Adrenal gland (tissue), 12 donors: ENCODE measurements around the gene PLAU. TPM values are rescaled to one million over a fixed set of nuclear protein-coding genes. Genes with fewer than 3 reads are reported as not detected.
A peak's percentile ranks its signal among the peaks of the same experiment; 100 is the strongest.

Experiments
- DNase-seq, 7 donors: peaks; one replicate each; pipeline ENCODE4 v3.0.0-alpha.2; 2019 to 2020
- H3K27ac ChIP-seq, 5 donors: fragments of 200-600 bp; sonication (generic) in 4 of 5; 1 replicate in 3 of 5; 2 replicates in 2 of 5; pipeline versions ENCODE4 v1.5.1 to v1.8.0; 2016 to 2020; ENCODE audit warnings: mild to moderate bottlenecking in 1 of 5
- H3K27me3 ChIP-seq: fragments of 200-600 bp; 2 replicates; pipeline ENCODE4 v1.8.0; 2021
- H3K36me3 ChIP-seq, 2 donors: fragments of 200-600 bp; replicated peaks in 1 of 2; 1 replicate in 1 of 2; 2 replicates in 1 of 2; pipeline versions ENCODE4 v1.5.1 to v1.8.0; 2018 to 2022
- H3K4me1 ChIP-seq, 2 donors: fragments of 200-600 bp; replicated peaks in 1 of 2; 1 replicate in 1 of 2; 2 replicates in 1 of 2; pipeline versions ENCODE4 v1.5.1 to v1.8.0; 2018 to 2021
- H3K4me3 ChIP-seq, 4 donors: fragments of 200-600 bp; sonication (generic) in 3 of 4; one replicate each; pipeline ENCODE4 v1.5.1; 2016 to 2018
- H3K9me3 ChIP-seq, 3 donors: fragments of 200-600 bp; sonication (generic) in 1 of 3; replicated peaks in 1 of 3; 1 replicate in 2 of 3; 2 replicates in 1 of 3; pipeline versions ENCODE4 v1.5.1 to v1.8.0; 2016 to 2021
- CTCF ChIP-seq, 6 experiments: fragments of 450-650 bp in 4 of 6; fragments of 200-600 bp in 2 of 6; sonication (generic) in 1 of 6; IDR thresholded peaks; 1 replicate in 5 of 6; 2 replicates in 1 of 6; pipeline versions ENCODE4 v1.5.1 to v1.8.0; 2016 to 2021; ENCODE audit warnings: antibody characterized with exemption in 6 of 6, mild to moderate bottlenecking in 2 of 6, moderate library complexity in 1 of 6
- POLR2A ChIP-seq, 2 donors: fragments of 450-650 bp; IDR thresholded peaks; one replicate each; pipeline ENCODE4 v1.6.1; 2017; ENCODE audit warnings: antibody characterized with exemption in 2 of 2, mild to moderate bottlenecking in 2 of 2, moderate library complexity in 1 of 2
- WGBS, 4 donors: extraction: QIAGEN DNeasy Blood & Tissue Kit in 2 of 4; methylation state at CpG; one replicate each; pipeline versions ENCODE4 v1.1.5 to v1.1.7; 2013 to 2017; 5-methylcytosine and 5-hydroxymethylcytosine counted together
- intact Hi-C, 2 donors: fragments of 100-400 bp; cut with DNase I; formaldehyde crosslinking; loops; one replicate each; pipeline versions ENCODE4 v1.14.1 to v1.15.0; 2022 to 2023
- polyA plus RNA-seq, 3 donors: library from polyadenylated mRNA; stranded (reverse); fragments of 200-250 nt in 2 of 3; fragments of 350-450 nt in 1 of 3; fragmentation: Illumina TruSeq in 1 of 3; extraction: RNeasy Lipid Tissue Mini Kit (QIAGEN cat#74804) in 1 of 3; gene quantifications; one replicate each; pipeline ENCODE4 v1.2.3, GENCODE V29; 2013 to 2014
- total RNA-seq, 9 donors: library from RNA; depleted of rRNA in 4 of 9; stranded (reverse); fragments of >200 nt in 4 of 9; fragments of 120-200 nt in 1 of 9; fragmentation: NEBNext Ultra II Directional in 1 of 9; extraction: Animal tissue kit (Norgen Biotek cat#: 25700) in 1 of 9; gene quantifications; one replicate each; pipeline versions ENCODE4 v1.1.0 to v1.2.4, GENCODE V29; 2013 to 2023
- donor health status: healthy with polysubstance abuse.
- donor health status: Bipolar disorder and iron deficiency.
- donor health status: DM: yes; HTN: yes; CAD: no.
- donor health status: DM: no; HTN: no; CAD: no.
- donor health status: DM: no; HTN: no; CAD: no.
- donor health status: DM: yes; HTN: yes; CAD: no.

The PLAU gene
- total and polyA plus RNA-seq, 12 donors = 0.94 to 19.4 (median 6.9) TPM

- Histone ChIP-seq H3K9me3 (no peaks in the 10 kb centered on the region), H3K27ac (no peak overlapping the region), H3K4me1 (peaks cover 0 to 4% of the 10 kb centered on the region in 2 donors), H3K4me3 (no peak overlapping the region), H3K27me3 (no peaks in the 10 kb centered on the region), H3K36me3 (no peaks in the 10 kb centered on the region)
- 10 to 14% (median 13%) methylated on average over 14 of the region's 14 CpGs for WGBS, 4 donors
- peak; percentile 84 to 93 (median 89) for DNase-seq
- intact Hi-C loops = loop anchor here (2.0 to 10.0 kb wide), 4 partner anchors 31 to 205 kb away; partner anchors contain the start of gene NDST2 (in 1 of the 2)
- no peak for TF ChIP-seq POLR2A (IDR thresholded peaks at IDR 0.05)
- TF ChIP-seq CTCF (IDR thresholded peaks at IDR 0.05) = peak; percentile 86 to 99 (median 96)
Observed at GRCh38 chr10:73879296-73880173, 31.4 kb upstream of the PLAU start.

GRCh38 chr10:73881221-73881919 lies 29.6 kb upstream of the PLAU start:
- Histone ChIP-seq H3K27ac (no peak overlapping the region), H3K4me1 (peaks cover 1 to 3% of the 10 kb centered on the region in 2 donors), H3K4me3 (no peak overlapping the region), H3K27me3 (no peaks in the 10 kb centered on the region), H3K36me3 (no peaks in the 10 kb centered on the region), H3K9me3 (no peaks in the 10 kb centered on the region)
- intact Hi-C loops = loop anchor here in 1 of 2 donors (5.0 to 10.0 kb wide), 2 partner anchors 34 to 203 kb away; no protein-coding TSS in a partner anchor
- no peak for DNase-seq
- WGBS, 4 donors = 74 to 86% (median 82%) methylated on average over 3 of the region's 3 CpGs
- TF ChIP-seq CTCF (IDR thresholded peaks at IDR 0.05) (no peak), POLR2A (IDR thresholded peaks at IDR 0.05) (no peak)

- Histone ChIP-seq H3K4me1 (peaks cover 25 to 29% of the 10 kb centered on the region in 2 donors), H3K4me3 (no peak overlapping the region), H3K27ac (no peak overlapping the region), H3K36me3 (no peaks in the 10 kb centered on the region), H3K27me3 (no peaks in the 10 kb centered on the region), H3K9me3 (no peaks in the 10 kb centered on the region)
- no peak for DNase-seq
- intact Hi-C loops = loop anchor here in 1 of 2 donors (5.0 to 10.0 kb wide), 2 partner anchors 37 to 201 kb away; no protein-coding TSS in a partner anchor
- WGBS, 4 donors = 60 to 78% (median 73%) methylated on average over 3 of the region's 3 CpGs
- TF ChIP-seq CTCF (IDR thresholded peaks at IDR 0.05) = no peak
- no peak for TF ChIP-seq POLR2A (IDR thresholded peaks at IDR 0.05)
Observed at GRCh38 chr10:73884017-73884416, 26.9 kb upstream of the PLAU start.

- intact Hi-C loops = loop anchor here (2.0 to 10.0 kb wide), 3 partner anchors 55 to 199 kb away; no protein-coding TSS in a partner anchor
- peak; percentile 74 to 88 (median 78) for DNase-seq
- Histone ChIP-seq H3K4me3 (no peak overlapping the region), H3K27me3 (no peaks in the 10 kb centered on the region), H3K9me3 (no peaks in the 10 kb centered on the region), H3K27ac (peak overlapping the region in 2 of 5 donors; percentile 66 to 83), H3K36me3 (no peaks in the 10 kb centered on the region), H3K4me1 (peaks cover 25 to 31% of the 10 kb centered on the region in 2 donors)
- no peak for TF ChIP-seq POLR2A (IDR thresholded peaks at IDR 0.05)
- TF ChIP-seq CTCF (IDR thresholded peaks at IDR 0.05) = peak; percentile 71 to 92 (median 83)
- WGBS, 4 donors = 0 to 3% (median 3%) methylated on average over 1 to 5 of the region's 5 CpGs
Observed at GRCh38 chr10:73886085-73886529, 24.8 kb upstream of the PLAU start.
